H1 (cell line): ENCODE results near the gene CNGA2. TPM values are rescaled to one million over a fixed set of nuclear protein-coding genes. Genes with fewer than 3 reads are reported as not detected.

ENCODE experiments used
- CHD1 ChIP-seq: IDR thresholded peaks from 2 replicates; pipeline ENCODE4 v1.6.1; 2012; ENCODE audit warnings: low read depth, low read length, improper control_type of control experiment
- JUND ChIP-seq: IDR thresholded peaks from 2 replicates; pipeline ENCODE4 v1.6.1; 2011; ENCODE audit warnings: mild to moderate bottlenecking, improper control_type of control experiment, low read length
- RFX5 ChIP-seq: IDR thresholded peaks from 2 replicates; pipeline ENCODE4 v1.6.1; 2011; ENCODE audit warnings: low read depth, low read length, improper control_type of control experiment, borderline replicate concordance
- SUZ12 ChIP-seq: fragments of 200-600 bp; sonication (generic); IDR thresholded peaks from 2 replicates; pipeline ENCODE4 v1.6.1; 2012; ENCODE audit warnings: mild to moderate bottlenecking, inconsistent platforms, low read length, moderate library complexity, mixed read lengths
- TAF7 ChIP-seq: optimal IDR thresholded peaks from 2 replicates; pipeline ENCODE3; 2011; ENCODE audit warnings: low read depth, mild to moderate bottlenecking, inconsistent platforms, low read length, moderate library complexity, borderline replicate concordance
- polyA plus RNA-seq, 7 experiments: library from polyadenylated mRNA; depleted of rRNA in 3 of 7; stranded (reverse) in 5 of 7; unstranded in 2 of 7; fragments of >200 nt in 5 of 7; fragments of 200-250 nt in 2 of 7; gene quantifications; 1 replicate in 5 of 7; 2 replicates in 1 of 7; 4 replicates in 1 of 7; pipeline versions ENCODE4 v1.2.1 to v1.2.3, GENCODE V29; 2011 to 2013; ENCODE audit warnings: missing spikeins in 2 of 7, mixed read lengths in 2 of 7
- total RNA-seq: library from RNA; stranded (reverse); fragmentation: NEBNext Ultra II Directional; extraction: Animal tissue kit (Norgen Biotek cat#: 25700); gene quantifications from 2 replicates; pipeline ENCODE4 v1.2.1, GENCODE V29; 2021
- TF ChIP-seq, protein P1 (sequence below): IDR thresholded peaks from 2 replicates; pipeline ENCODE4 v1.6.1; 2012; ENCODE audit warnings: inconsistent platforms

Gene CNGA2
- total and polyA plus RNA-seq, 2 of the 8 experiments (the other 6 are each of a cell fraction or from before 2014, with no cell fraction given): not detected

DNA sequence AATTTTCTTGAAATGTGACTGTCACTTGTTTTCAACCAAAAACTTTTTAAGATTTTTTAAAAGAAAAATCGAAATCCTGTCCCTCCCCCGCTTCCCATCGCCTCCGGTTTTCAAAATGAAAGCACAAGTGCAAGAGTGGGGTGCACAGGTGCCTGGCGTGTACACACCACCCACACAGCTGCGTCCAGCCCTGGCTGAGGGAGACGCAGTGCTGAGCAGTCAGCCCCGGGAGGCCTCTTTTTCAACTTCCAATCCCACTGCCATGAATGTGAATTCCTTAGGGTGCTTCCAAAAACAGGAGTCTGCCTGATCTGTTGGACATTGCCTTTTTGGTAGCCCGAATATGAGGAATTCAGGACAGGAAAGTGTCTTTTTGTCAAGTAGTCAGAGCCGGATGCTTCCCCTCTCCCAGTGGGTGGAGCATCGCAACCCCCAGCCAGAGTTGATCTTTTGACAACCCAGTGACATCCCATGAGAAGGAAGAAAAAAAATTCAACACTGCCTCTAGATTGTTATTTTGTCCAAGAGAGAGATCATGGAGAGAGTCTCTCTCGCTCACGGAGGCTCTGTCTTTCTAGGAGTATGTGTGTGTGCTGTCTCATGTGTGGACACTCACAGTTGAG is 30.4 kb upstream of the CNGA2 start (continued):
- no peak for TF ChIP-seq RFX5
- no peak for TF ChIP-seq TAF7
- no peak for TF ChIP-seq JUND
- TF ChIP-seq, protein P1, sequence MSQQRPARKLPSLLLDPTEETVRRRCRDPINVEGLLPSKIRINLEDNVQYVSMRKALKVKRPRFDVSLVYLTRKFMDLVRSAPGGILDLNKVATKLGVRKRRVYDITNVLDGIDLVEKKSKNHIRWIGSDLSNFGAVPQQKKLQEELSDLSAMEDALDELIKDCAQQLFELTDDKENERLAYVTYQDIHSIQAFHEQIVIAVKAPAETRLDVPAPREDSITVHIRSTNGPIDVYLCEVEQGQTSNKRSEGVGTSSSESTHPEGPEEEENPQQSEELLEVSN: no peak
- no peak for TF ChIP-seq SUZ12
- no peak for TF ChIP-seq CHD1
